Thyroid gland (tissue), 4 donors: ENCODE data around the gene BRDT. TPM values are rescaled to one million over a fixed set of nuclear protein-coding genes. Genes with fewer than 3 reads are reported as not detected.

ENCODE experiments used
- total RNA-seq, 4 donors: library from RNA; depleted of rRNA; stranded (reverse); fragments of >200 nt; gene quantifications; one replicate each; pipeline ENCODE4 v1.2.3, GENCODE V29; 2016

The BRDT gene
- total RNA-seq, 4 donors from 2014 or later, result 0.81 TPM; not detected in 3

Other genes with a start within 250 kb of the BRDT start
- gene TGFBR3, start 63.2 kb upstream of the BRDT start, total RNA-seq, result 100 to 1,000 TPM in 2 of 4 donors, 10 to 100 TPM in 2; 37.2 to 223 (median 106) TPM
- 1 to 10 TPM in 3 of 4 donors, under 1 TPM in 1; 0.54 to 9.3 (median 2.6) TPM for gene EPHX4, start 80.6 kb downstream of the BRDT start, total RNA-seq
- gene SETSIP, start 126.0 kb downstream of the BRDT start, total RNA-seq, result under 1 TPM in 1 of 4 donors, not detected in 3; 0.67 TPM
- 10 to 100 TPM; 11.0 to 18.3 (median 15.9) TPM for gene BTBD8, start 130.9 kb downstream of the BRDT start, total RNA-seq